CD4-positive, CD25-positive, alpha-beta regulatory T cell (primary cell): ENCODE measurements around the gene EXOSC5. TPM values are rescaled to one million over a fixed set of nuclear protein-coding genes. Genes with fewer than 3 reads are reported as not detected.
A peak's percentile ranks its signal among the peaks of the same experiment; 100 is the strongest.
"Not testable (repeated sequence)": the region's sequence is repeated elsewhere in the genome, so short reads cannot be mapped to it uniquely, and the experiment has no call there.

ENCODE experiments used
- ATAC-seq, 2 donors: fragments of 150-1000 bp; cut with Tn5 transposase; one replicate each; pipeline ENCODE4 v1.10.0; 2021; ENCODE audit warnings: low read depth in 2 of 2, moderate number of reproducible peaks in 2 of 2, moderate library complexity in 1 of 2
- DNase-seq, 3 donors: peaks; one replicate each; pipeline versions ENCODE4 v3.0.0 to v3.0.0-alpha.2; 2012 to 2022; ENCODE audit warnings: mixed read lengths in 1 of 3
- H3K27ac ChIP-seq: one replicate; pipeline ENCODE4 v1.7.0; 2013; ENCODE audit warnings: mild to moderate bottlenecking, low read length; ENCODE audit not compliant: insufficient read depth, poor library complexity, severe bottlenecking
- H3K27me3 ChIP-seq: one replicate; pipeline ENCODE4 v1.7.0; 2013; ENCODE audit warnings: low read length; ENCODE audit not compliant: control insufficient read depth, insufficient read depth
- H3K36me3 ChIP-seq: one replicate; pipeline ENCODE4 v1.7.0; 2013; ENCODE audit warnings: mild to moderate bottlenecking, low read length, moderate library complexity; ENCODE audit not compliant: control insufficient read depth, insufficient read depth
- H3K4me1 ChIP-seq: 2 replicates; pipeline ENCODE4 v1.7.0; 2013; ENCODE audit warnings: mild to moderate bottlenecking, low read length; ENCODE audit not compliant: insufficient read depth, control insufficient read depth, poor library complexity, severe bottlenecking
- H3K4me3 ChIP-seq: one replicate; pipeline ENCODE4 v1.7.0; 2013; ENCODE audit warnings: low read depth, mild to moderate bottlenecking, low read length, moderate library complexity
- H3K9me3 ChIP-seq, 2 experiments: 1 replicate in 1 of 2; 2 replicates in 1 of 2; pipeline ENCODE4 v1.7.0; 2013; ENCODE audit warnings: low read length in 2 of 2, mild to moderate bottlenecking in 1 of 2, moderate library complexity in 1 of 2; ENCODE audit not compliant: control insufficient read depth in 2 of 2
- H3K27ac Mint-ChIP-seq, 3 donors: one replicate each; pipeline ENCODE4 v1.8.0; 2020 to 2022; ENCODE audit warnings: mild to moderate bottlenecking in 3 of 3, mixed read lengths in 3 of 3, moderate library complexity in 2 of 3
- H3K27me3 Mint-ChIP-seq: one replicate; pipeline ENCODE4 v1.8.0; 2022; ENCODE audit warnings: mild to moderate bottlenecking, mixed read lengths
- H3K36me3 Mint-ChIP-seq: one replicate; pipeline ENCODE4 v1.8.0; 2020; ENCODE audit warnings: mixed read lengths
- H3K4me1 Mint-ChIP-seq, 4 donors: one replicate each; pipeline ENCODE4 v1.8.0; 2020 to 2022; ENCODE audit warnings: mixed read lengths in 4 of 4, mild to moderate bottlenecking in 1 of 4
- H3K4me3 Mint-ChIP-seq, 4 donors: one replicate each; pipeline ENCODE4 v1.8.0; 2020 to 2022; ENCODE audit warnings: mild to moderate bottlenecking in 4 of 4, mixed read lengths in 4 of 4, moderate library complexity in 3 of 4
- H3K9me3 Mint-ChIP-seq, 7 donors: one replicate each; pipeline ENCODE4 v1.8.0; 2020 to 2022; ENCODE audit warnings: mixed read lengths in 7 of 7, mild to moderate bottlenecking in 3 of 7, moderate library complexity in 2 of 7
- polyA plus RNA-seq, 4 donors: library from polyadenylated mRNA; unstranded; fragments of 300-500 nt; fragmentation: Illumina TruSeq; gene quantifications; one replicate each; pipeline ENCODE4 v1.2.3, GENCODE V29; 2021
- total RNA-seq: library from RNA; stranded (reverse); gene quantifications from one replicate; pipeline ENCODE4 v1.2.3, GENCODE V29; 2022

EXOSC5 gene
- total and polyA plus RNA-seq, 5 donors from 2014 or later = 13.9 to 65.3 (median 55.6) TPM

DNA sequence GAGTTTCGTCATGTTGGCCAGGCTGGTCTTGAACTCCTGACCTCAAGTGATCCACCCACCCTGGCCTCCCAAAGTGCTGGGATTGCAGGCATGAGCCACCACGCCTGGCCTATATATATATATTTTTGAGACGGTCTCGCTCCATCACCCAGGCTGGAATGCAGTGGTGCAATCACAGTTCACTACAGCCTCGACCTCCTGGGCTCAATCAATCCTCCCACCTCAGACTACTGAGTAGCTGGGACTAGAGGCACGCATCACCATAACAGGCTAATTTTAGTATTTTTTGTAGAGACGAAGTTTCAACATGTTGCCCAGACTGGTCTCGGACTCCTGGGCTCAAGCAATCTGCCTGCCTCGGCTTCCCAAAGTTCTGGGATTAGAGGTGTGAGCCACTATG lies 50.2 kb downstream of the EXOSC5 start:
- peaks cover 16 to 71% (median 43%) of the 10 kb centered on the region in 4 donors for H3K4me1 Mint-ChIP-seq
- H3K9me3 Mint-ChIP-seq, H3K27me3 ChIP-seq, H3K4me3 ChIP-seq, H3K27ac Mint-ChIP-seq, ATAC-seq, H3K9me3 ChIP-seq, H3K27me3 Mint-ChIP-seq, H3K27ac ChIP-seq, DNase-seq: not testable (repeated sequence)
- Histone ChIP-seq H3K36me3 (peaks cover 46% of the 10 kb centered on the region), H3K4me1 (peaks cover 67% of the 10 kb centered on the region)
- peak overlapping the region in 2 of 4 donors; percentile 50 to 67 for H3K4me3 Mint-ChIP-seq
- peaks cover 26% of the 10 kb centered on the region for H3K36me3 Mint-ChIP-seq

DNA sequence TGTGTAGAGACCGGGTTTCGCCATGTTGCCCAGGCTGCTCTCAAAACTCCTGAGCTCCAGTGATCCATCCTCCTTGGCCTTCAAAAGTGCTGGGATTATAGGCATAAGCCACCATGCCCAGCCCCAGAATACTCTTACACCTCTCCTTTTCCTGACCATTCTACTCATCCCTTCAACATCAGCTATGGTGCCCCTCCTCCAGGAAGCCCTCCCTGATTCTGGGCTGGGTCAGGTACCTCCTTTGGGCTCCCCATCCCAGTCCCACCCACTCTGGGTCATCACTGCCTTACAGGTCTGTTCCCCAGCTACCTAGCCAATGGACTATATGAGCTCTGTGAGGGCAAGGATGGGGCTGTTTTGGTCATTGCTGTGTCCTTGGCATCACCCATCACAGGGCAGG lies 53.0 kb downstream of the EXOSC5 start:
- ATAC-seq (no peak), DNase-seq (no peak)
- Mint-ChIP-seq H3K27me3 (no peaks in the 10 kb centered on the region), H3K4me1 (peaks cover 10 to 72% (median 43%) of the 10 kb centered on the region in 4 donors), H3K36me3 (peaks cover 32% of the 10 kb centered on the region), H3K27ac (peak overlapping the region in 2 of 3 donors; percentile 25 to 60), H3K4me3 (peak overlapping the region in 3 of 4 donors; percentile 44 to 77 (median 51)), H3K9me3 (no peaks in the 10 kb centered on the region)
- Histone ChIP-seq H3K9me3 (no peaks in the 10 kb centered on the region), H3K4me1 (peaks cover 54% of the 10 kb centered on the region), H3K4me3 (no peak overlapping the region), H3K27me3 (no peaks in the 10 kb centered on the region), H3K27ac (no peak overlapping the region), H3K36me3 (peaks cover 68% of the 10 kb centered on the region)

DNA sequence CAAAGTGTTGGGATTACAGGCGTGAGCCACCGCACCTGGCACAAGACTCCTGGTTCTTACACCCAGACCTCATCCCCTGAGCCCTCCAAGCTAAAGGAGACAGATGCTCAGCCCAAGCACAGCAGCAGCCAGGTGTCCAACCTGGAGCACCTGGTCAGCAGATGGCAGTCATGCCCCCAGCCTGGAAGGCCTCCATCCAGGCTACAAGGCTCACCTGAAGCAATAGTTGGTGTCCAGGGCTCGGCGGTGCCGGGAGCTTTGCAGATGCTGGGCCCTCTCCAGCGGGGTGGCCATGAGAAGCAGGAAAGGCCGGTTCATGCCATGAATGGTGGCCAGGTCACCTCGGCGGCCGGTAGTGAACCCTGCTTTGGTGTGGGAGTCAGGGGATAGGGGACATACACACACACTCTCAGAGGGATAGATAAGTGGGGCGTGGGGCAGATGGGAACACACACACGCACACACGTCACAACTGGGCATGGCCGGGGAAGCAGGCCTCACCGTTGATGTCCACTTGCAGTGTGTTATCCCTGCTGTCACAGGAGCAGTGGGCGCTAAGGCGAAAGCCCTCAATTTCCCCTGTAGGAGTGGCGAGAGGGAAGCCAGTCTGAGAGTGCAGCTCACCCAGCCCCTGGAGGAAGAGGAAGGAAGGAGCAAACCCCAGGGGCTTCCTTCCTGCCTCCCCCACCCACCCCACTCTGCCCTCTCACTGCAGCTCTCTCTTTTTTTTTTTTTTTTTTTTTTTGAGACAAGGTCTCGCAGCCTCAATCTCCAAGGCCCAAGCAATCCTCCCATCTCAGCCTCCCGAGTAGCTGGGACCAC lies 55.3 kb downstream of the EXOSC5 start:
- peaks cover 43% of the 10 kb centered on the region for H3K4me1 ChIP-seq
- H3K27ac ChIP-seq = no peak overlapping the region

DNA sequence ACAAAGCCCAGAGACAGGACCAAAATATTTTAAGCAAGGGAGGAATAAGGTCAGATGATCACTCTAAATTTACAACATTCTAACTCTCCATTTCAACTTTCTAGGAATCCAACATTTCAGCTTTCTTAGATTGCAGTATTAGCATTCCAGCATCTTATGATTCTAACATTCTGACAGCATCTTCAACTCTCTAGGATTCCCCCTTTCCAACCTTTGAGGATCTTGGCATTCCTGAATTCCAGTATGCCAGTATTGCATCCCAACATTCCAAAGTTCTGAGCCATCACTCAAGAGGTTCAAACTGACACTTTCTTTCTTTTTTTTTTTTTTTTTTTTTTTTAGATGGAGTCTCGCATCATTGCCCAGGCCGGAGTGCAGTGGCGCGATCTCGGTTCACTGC lies 57.2 kb downstream of the EXOSC5 start:
- peaks cover 5 to 63% (median 34%) of the 10 kb centered on the region in 4 donors for H3K4me1 Mint-ChIP-seq
- H3K27ac Mint-ChIP-seq = no peak overlapping the region
- H3K36me3 ChIP-seq = peaks cover 76% of the 10 kb centered on the region
- no peaks in the 10 kb centered on the region for H3K9me3 ChIP-seq
- peaks cover 40% of the 10 kb centered on the region for H3K4me1 ChIP-seq
- H3K27me3 ChIP-seq = no peaks in the 10 kb centered on the region
- ATAC-seq (no peak), DNase-seq (no peak)
- no peaks in the 10 kb centered on the region for H3K27me3 Mint-ChIP-seq
- peak overlapping the region in 1 of 4 donors; percentile 72 for H3K4me3 Mint-ChIP-seq
- peaks cover 31% of the 10 kb centered on the region for H3K36me3 Mint-ChIP-seq
- H3K4me3 ChIP-seq = no peak overlapping the region
- no peaks in the 10 kb centered on the region for H3K9me3 Mint-ChIP-seq
- H3K27ac ChIP-seq = no peak overlapping the region

More for the DNA sequence above, 55.3 kb downstream of the EXOSC5 start:
- Mint-ChIP-seq H3K4me1 (peaks cover 5 to 64% (median 39%) of the 10 kb centered on the region in 4 donors), H3K4me3 (peak overlapping the region in 3 of 4 donors; percentile 55 to 77 (median 73)), H3K27ac (peak overlapping the region in 1 of 3 donors; percentile 64), H3K36me3 (peaks cover 31% of the 10 kb centered on the region), H3K9me3 (no peaks in the 10 kb centered on the region), H3K27me3 (no peaks in the 10 kb centered on the region)
- ATAC-seq = no peak
- H3K36me3 ChIP-seq = peaks cover 73% of the 10 kb centered on the region
- peak in 1 of 3 donors; percentile 58 for DNase-seq
- no peaks in the 10 kb centered on the region for H3K9me3 ChIP-seq
- no peaks in the 10 kb centered on the region for H3K27me3 ChIP-seq
- no peak overlapping the region for H3K4me3 ChIP-seq

Other genes with a start within 250 kb of the EXOSC5 start
- gene CYP2S1, start 204.1 kb downstream of the EXOSC5 start, total RNA-seq = not detected
- gene CYP2S1, start 204.1 kb downstream of the EXOSC5 start, polyA plus RNA-seq = under 1 TPM in 1 of 4 donors, not detected in 3; 0.28 TPM
- gene AXL, start 178.1 kb downstream of the EXOSC5 start, total RNA-seq = not detected
- under 1 TPM; 0.08 to 0.47 (median 0.41) TPM for gene AXL, start 178.1 kb downstream of the EXOSC5 start, polyA plus RNA-seq
- gene HNRNPUL1, start 133.0 kb downstream of the EXOSC5 start, total RNA-seq = 354 TPM
- 10 to 100 TPM; 39.3 to 56.8 (median 45.4) TPM for gene HNRNPUL1, start 133.0 kb downstream of the EXOSC5 start, polyA plus RNA-seq
- 43.7 TPM for gene CCDC97, start 87.2 kb downstream of the EXOSC5 start, total RNA-seq
- 10 to 100 TPM; 17.7 to 21.8 (median 19.6) TPM for gene CCDC97, start 87.2 kb downstream of the EXOSC5 start, polyA plus RNA-seq
- gene TGFB1, start 43.4 kb downstream of the EXOSC5 start, total RNA-seq = 414 TPM
- gene TGFB1, start 43.4 kb downstream of the EXOSC5 start, polyA plus RNA-seq = 10 to 100 TPM; 31.6 to 51.8 (median 46.9) TPM
- gene B9D2, start 33.2 kb downstream of the EXOSC5 start, total RNA-seq = 22.3 TPM
- gene B9D2, start 33.2 kb downstream of the EXOSC5 start, polyA plus RNA-seq = 10 to 100 TPM; 23.9 to 28.4 (median 24.3) TPM
- 12.4 TPM for gene TMEM91, start 20.8 kb downstream of the EXOSC5 start, total RNA-seq
- gene TMEM91, start 20.8 kb downstream of the EXOSC5 start, polyA plus RNA-seq = 1 to 10 TPM; 2.0 to 7.5 (median 4.0) TPM
- gene BCKDHA, start 459 bp upstream of the EXOSC5 start, total RNA-seq = 14.3 TPM
- 10 to 100 TPM; 55.8 to 66.0 (median 61.9) TPM for gene BCKDHA, start 459 bp upstream of the EXOSC5 start, polyA plus RNA-seq
- gene B3GNT8, start 30.0 kb upstream of the EXOSC5 start, total RNA-seq = 0.67 TPM
- gene B3GNT8, start 30.0 kb upstream of the EXOSC5 start, polyA plus RNA-seq = 1 to 10 TPM in 1 of 4 donors, under 1 TPM in 3; 0.45 to 1.0 (median 0.59) TPM
- 26.8 TPM for gene DMAC2, start 42.6 kb upstream of the EXOSC5 start, total RNA-seq
- gene DMAC2, start 42.6 kb upstream of the EXOSC5 start, polyA plus RNA-seq = 10 to 100 TPM; 46.2 to 58.6 (median 48.6) TPM
- gene ERICH4, start 45.8 kb upstream of the EXOSC5 start, total RNA-seq = not detected
- gene ERICH4, start 45.8 kb upstream of the EXOSC5 start, polyA plus RNA-seq = not detected
- 43.8 TPM for gene CEACAM21, start 178.8 kb upstream of the EXOSC5 start, total RNA-seq
- 10 to 100 TPM; 39.1 to 58.6 (median 46.7) TPM for gene CEACAM21, start 178.8 kb upstream of the EXOSC5 start, polyA plus RNA-seq
- gene CEACAM4, start 229.7 kb upstream of the EXOSC5 start, total RNA-seq = 16.1 TPM
- 10 to 100 TPM; 24.4 to 50.2 (median 36.5) TPM for gene CEACAM4, start 229.7 kb upstream of the EXOSC5 start, polyA plus RNA-seq